ENCODE data around the gene NLRP9. TPM values are rescaled to one million over a fixed set of nuclear protein-coding genes. Genes with fewer than 3 reads are reported as not detected.
"Not testable (repeated sequence)": the region's sequence is repeated elsewhere in the genome, so short reads cannot be mapped to it uniquely, and the experiment has no call there.

The NLRP9 gene
- total RNA-seq, 3 donors from 2014 or later (not counting 1 experiment from before 2014, with no cell fraction given), result not detected

DNA sequence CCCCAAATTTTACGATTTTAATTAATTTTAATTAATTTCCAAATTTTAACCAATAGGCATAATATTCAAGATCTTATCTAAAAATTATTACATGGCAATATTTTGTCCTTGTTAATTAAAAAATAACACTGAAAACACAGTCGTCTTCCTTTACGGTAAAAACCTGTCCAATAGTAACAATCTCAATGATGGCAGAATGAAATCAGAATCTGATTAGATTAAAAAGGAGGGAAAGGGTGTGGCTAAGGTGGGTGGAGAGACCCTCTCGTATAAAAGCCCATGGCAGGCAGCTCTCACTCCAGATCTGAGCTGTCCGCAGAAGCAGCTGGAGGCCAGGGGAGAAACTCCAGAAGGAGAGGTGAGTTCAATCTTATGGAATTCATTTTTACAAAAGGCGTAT, 30.6 kb upstream of the NLRP9 start, which contains the start of gene RFPL4AL1:
Gene RFPL4AL1 (plus strand): TSS at position 301 of the 400 bp plus-strand sequence. CDS start 2,687 bp downstream, outside the sequence.
- H3K36me3 Mint-ChIP-seq; intact Hi-C loops (cut with micrococcal nuclease); H3K27ac ChIP-seq (ENCODE audit: low read length); DNase-seq; H3K4me3 Mint-ChIP-seq; H3K27me3 ChIP-seq (ENCODE audit: control insufficient read depth, insufficient read depth, low read length); ATAC-seq; H3K9me3 ChIP-seq (ENCODE audit: control insufficient read depth, insufficient read depth, low read length); H3K27ac Mint-ChIP-seq; H3K4me1 Mint-ChIP-seq; H3K4me3 ChIP-seq (ENCODE audit: low read length); H3K4me1 ChIP-seq (ENCODE audit: control insufficient read depth, insufficient read depth, low read length); H3K36me3 ChIP-seq (ENCODE audit: control insufficient read depth, insufficient read depth, low read length); H3K9me3 Mint-ChIP-seq: not testable (repeated sequence)
- WGBS (ENCODE audit: insufficient coverage), result 89% methylated on average over 4 of the region's 6 CpGs
- peaks cover 14 to 23% of the 10 kb centered on the region in 2 donors for H3K27me3 Mint-ChIP-seq (ENCODE audit: low read depth in 2 of 2)

DNA sequence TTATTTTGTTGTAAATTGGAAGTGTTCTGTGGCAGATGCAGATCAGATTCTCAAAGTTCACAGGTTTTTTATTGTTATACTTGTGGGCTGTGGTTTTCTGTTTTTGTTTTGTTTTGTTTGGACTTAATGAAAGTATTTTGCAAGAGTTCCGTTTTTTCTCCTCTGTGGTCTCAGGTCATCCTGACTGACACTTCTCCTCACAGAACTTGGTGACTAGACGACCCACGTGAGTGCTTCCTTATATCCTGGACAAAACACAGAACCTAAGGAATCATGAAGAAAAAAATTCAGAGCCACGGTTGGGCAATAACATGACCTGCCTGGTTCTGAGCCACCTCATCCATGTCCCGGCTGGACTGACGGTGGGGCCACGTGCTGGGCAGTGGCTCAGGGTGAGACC, 28.3 kb upstream of the NLRP9 start:
- no peak for ATAC-seq
- Histone ChIP-seq H3K27ac (ENCODE audit: low read length) (no peak overlapping the region), H3K27me3 (ENCODE audit: control insufficient read depth, insufficient read depth, low read length) (no peaks in the 10 kb centered on the region), H3K9me3 (ENCODE audit: control insufficient read depth, insufficient read depth, low read length) (no peaks in the 10 kb centered on the region), H3K4me1 (ENCODE audit: control insufficient read depth, insufficient read depth, low read length) (peaks cover 2% of the 10 kb centered on the region), H3K36me3 (ENCODE audit: control insufficient read depth, insufficient read depth, low read length) (no peaks in the 10 kb centered on the region), H3K4me3 (ENCODE audit: low read length) (no peak overlapping the region)
- intact Hi-C loops (cut with micrococcal nuclease), result no loop called here
- Mint-ChIP-seq H3K27me3 (ENCODE audit: low read depth in 2 of 2) (peaks cover 14 to 23% of the 10 kb centered on the region in 2 donors), H3K4me3 (no peak overlapping the region), H3K9me3 (peaks cover 2% of the 10 kb centered on the region in 2 donors), H3K4me1 (peaks cover 4 to 6% of the 10 kb centered on the region in 2 donors), H3K36me3 (no peaks in the 10 kb centered on the region), H3K27ac (no peak overlapping the region)
- TF ChIP-seq, protein P1, sequence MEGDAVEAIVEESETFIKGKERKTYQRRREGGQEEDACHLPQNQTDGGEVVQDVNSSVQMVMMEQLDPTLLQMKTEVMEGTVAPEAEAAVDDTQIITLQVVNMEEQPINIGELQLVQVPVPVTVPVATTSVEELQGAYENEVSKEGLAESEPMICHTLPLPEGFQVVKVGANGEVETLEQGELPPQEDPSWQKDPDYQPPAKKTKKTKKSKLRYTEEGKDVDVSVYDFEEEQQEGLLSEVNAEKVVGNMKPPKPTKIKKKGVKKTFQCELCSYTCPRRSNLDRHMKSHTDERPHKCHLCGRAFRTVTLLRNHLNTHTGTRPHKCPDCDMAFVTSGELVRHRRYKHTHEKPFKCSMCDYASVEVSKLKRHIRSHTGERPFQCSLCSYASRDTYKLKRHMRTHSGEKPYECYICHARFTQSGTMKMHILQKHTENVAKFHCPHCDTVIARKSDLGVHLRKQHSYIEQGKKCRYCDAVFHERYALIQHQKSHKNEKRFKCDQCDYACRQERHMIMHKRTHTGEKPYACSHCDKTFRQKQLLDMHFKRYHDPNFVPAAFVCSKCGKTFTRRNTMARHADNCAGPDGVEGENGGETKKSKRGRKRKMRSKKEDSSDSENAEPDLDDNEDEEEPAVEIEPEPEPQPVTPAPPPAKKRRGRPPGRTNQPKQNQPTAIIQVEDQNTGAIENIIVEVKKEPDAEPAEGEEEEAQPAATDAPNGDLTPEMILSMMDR (IDR thresholded peaks at IDR 0.05), result no peak
- WGBS (ENCODE audit: insufficient coverage), result 63% methylated on average over 7 of the region's 7 CpGs
- DNase-seq, result no peak

DNA sequence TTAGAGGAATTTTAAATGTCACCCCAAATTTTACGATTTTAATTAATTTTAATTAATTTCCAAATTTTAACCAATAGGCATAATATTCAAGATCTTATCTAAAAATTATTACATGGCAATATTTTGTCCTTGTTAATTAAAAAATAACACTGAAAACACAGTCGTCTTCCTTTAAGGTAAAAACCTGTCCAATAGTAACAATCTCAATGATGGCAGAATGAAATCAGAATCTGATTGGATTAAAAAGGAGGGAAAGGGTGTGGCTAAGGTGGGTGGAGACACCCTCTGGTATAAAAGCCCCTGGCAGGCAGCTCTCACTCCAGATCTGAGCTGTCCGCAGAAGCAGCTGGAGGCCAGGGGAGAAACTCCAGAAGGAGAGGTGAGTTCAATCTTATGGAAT, 20.6 kb upstream of the NLRP9 start, which contains the start of gene RFPL4A:
Gene RFPL4A (plus strand): TSS at position 301 of the 400 bp plus-strand sequence. CDS start 2,704 bp downstream, outside the sequence.
- H3K4me3 Mint-ChIP-seq; H3K4me1 ChIP-seq (ENCODE audit: control insufficient read depth, insufficient read depth, low read length); H3K4me3 ChIP-seq (ENCODE audit: low read length); H3K27me3 Mint-ChIP-seq (ENCODE audit: low read depth in 2 of 2); intact Hi-C loops (cut with micrococcal nuclease); H3K36me3 Mint-ChIP-seq; ATAC-seq; DNase-seq; H3K9me3 ChIP-seq (ENCODE audit: control insufficient read depth, insufficient read depth, low read length); H3K36me3 ChIP-seq (ENCODE audit: control insufficient read depth, insufficient read depth, low read length); H3K27ac Mint-ChIP-seq; H3K9me3 Mint-ChIP-seq; H3K4me1 Mint-ChIP-seq; H3K27ac ChIP-seq (ENCODE audit: low read length); H3K27me3 ChIP-seq (ENCODE audit: control insufficient read depth, insufficient read depth, low read length): not testable (repeated sequence)
- WGBS (ENCODE audit: insufficient coverage), result 100% methylated on average over 1 of the region's 3 CpGs

DNA sequence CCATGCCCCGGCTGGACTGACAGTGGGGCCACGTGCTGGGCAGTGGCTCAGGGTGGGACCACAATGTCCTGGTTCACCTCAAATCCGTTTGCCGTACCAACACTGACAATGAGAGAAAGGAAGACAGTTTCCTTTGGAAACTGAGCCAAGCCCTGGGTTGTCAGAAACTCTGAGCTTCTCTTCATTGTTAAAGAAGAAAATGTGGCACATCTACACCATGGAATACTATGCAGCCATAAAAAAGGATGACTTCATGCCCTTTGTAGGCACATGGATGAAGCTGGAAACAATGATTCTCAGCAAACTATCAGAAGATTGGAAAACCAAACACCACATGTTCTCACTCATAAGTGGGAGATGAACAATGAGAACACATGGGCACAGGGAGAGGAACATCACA, 18.6 kb upstream of the NLRP9 start:
- H3K27ac ChIP-seq (ENCODE audit: low read length); H3K4me3 Mint-ChIP-seq; H3K27me3 ChIP-seq (ENCODE audit: control insufficient read depth, insufficient read depth, low read length); H3K27ac Mint-ChIP-seq; H3K36me3 Mint-ChIP-seq; H3K4me1 Mint-ChIP-seq; H3K4me1 ChIP-seq (ENCODE audit: control insufficient read depth, insufficient read depth, low read length); DNase-seq; H3K36me3 ChIP-seq (ENCODE audit: control insufficient read depth, insufficient read depth, low read length); H3K9me3 ChIP-seq (ENCODE audit: control insufficient read depth, insufficient read depth, low read length); H3K9me3 Mint-ChIP-seq; intact Hi-C loops (cut with micrococcal nuclease); ATAC-seq; H3K4me3 ChIP-seq (ENCODE audit: low read length): not testable (repeated sequence)
- peaks cover 5 to 12% of the 10 kb centered on the region in 2 donors for H3K27me3 Mint-ChIP-seq (ENCODE audit: low read depth in 2 of 2)
- 82% methylated on average over 4 of the region's 4 CpGs for WGBS (ENCODE audit: insufficient coverage)

DNA sequence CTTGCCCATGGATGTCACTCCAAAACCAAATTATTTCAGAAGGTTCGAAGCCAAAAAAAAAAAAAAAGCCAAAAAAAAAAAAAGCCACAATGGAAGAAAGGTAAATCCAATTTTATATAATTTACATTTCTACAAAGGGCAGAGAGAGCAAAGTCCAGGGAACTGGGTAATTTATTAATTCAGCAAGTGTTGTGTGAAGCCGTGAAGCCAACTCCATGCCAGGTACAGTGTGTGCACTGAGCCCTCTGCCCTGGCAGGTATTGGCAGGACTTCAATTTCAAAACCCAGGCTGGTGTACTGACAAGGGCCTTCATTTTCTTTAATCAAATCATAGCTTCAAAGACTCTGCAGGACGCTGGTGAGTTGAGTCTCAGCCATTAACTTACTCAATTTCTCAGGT, 15.2 kb upstream of the NLRP9 start:
- H3K4me3 Mint-ChIP-seq, result no peak overlapping the region
- Histone ChIP-seq H3K36me3 (ENCODE audit: control insufficient read depth, insufficient read depth, low read length) (no peaks in the 10 kb centered on the region), H3K27ac (ENCODE audit: low read length) (no peak overlapping the region), H3K4me3 (ENCODE audit: low read length) (no peak overlapping the region), H3K27me3 (ENCODE audit: control insufficient read depth, insufficient read depth, low read length) (no peaks in the 10 kb centered on the region), H3K9me3 (ENCODE audit: control insufficient read depth, insufficient read depth, low read length) (peaks cover 4% of the 10 kb centered on the region), H3K4me1 (ENCODE audit: control insufficient read depth, insufficient read depth, low read length) (no peaks in the 10 kb centered on the region)
- DNase-seq, result no peak
- H3K9me3 Mint-ChIP-seq, result peaks cover 0 to 3% of the 10 kb centered on the region in 2 donors
- H3K27me3 Mint-ChIP-seq (ENCODE audit: low read depth in 2 of 2), result peaks cover 5 to 12% of the 10 kb centered on the region in 2 donors
- TF ChIP-seq, protein P1 (IDR thresholded peaks at IDR 0.05), result no peak
- H3K36me3 Mint-ChIP-seq, result no peaks in the 10 kb centered on the region
- intact Hi-C loops (cut with micrococcal nuclease), result no loop called here
- WGBS (ENCODE audit: insufficient coverage), result 54% methylated on average over 2 of the region's 3 CpGs
- no peak for ATAC-seq
- H3K4me1 Mint-ChIP-seq, result no peaks in the 10 kb centered on the region
- H3K27ac Mint-ChIP-seq, result no peak overlapping the region

Measured in natural killer cell (primary cell).